Astrocyte of the hippocampus (primary cell): ENCODE measurements around the gene SEMA4D.
A peak's percentile ranks its signal among the peaks of the same experiment; 100 is the strongest.

ENCODE experiments used
- DNase-seq: peaks from one replicate; pipeline ENCODE4 v3.0.0; 2011; ENCODE audit warnings: low read depth, low spot score

The SEMA4D gene

GRCh38 chr9:89500008-89500407 lies 2.1 kb upstream of the SEMA4D start:
- DNase-seq: no peak

GRCh38 chr9:89498852-89499480 lies 1.1 kb upstream of the SEMA4D start:
- DNase-seq: no peak

GRCh38 chr9:89497257-89497963 lies 503 bp downstream of the SEMA4D start:
- peak; percentile 17 for DNase-seq

GRCh38 chr9:89496645-89497256 lies 1.2 kb downstream of the SEMA4D start:
- no peak for DNase-seq

GRCh38 chr9:89495824-89496560 lies 1.9 kb downstream of the SEMA4D start:
- DNase-seq: no peak

GRCh38 chr9:89494199-89494598 lies 3.7 kb downstream of the SEMA4D start:
- no peak for DNase-seq

GRCh38 chr9:89493671-89494070 lies 4.2 kb downstream of the SEMA4D start:
- no peak for DNase-seq

GRCh38 chr9:89493181-89493580 lies 4.7 kb downstream of the SEMA4D start:
- DNase-seq: no peak

GRCh38 chr9:89492586-89492985 lies 5.3 kb downstream of the SEMA4D start:
- DNase-seq: no peak

GRCh38 chr9:89491694-89492093 lies 6.2 kb downstream of the SEMA4D start:
- DNase-seq: no peak

- DNase-seq: peak; percentile 23
Measured at GRCh38 chr9:89489548-89490530, 8.1 kb downstream of the SEMA4D start.

GRCh38 chr9:89488936-89489335 lies 9.0 kb downstream of the SEMA4D start:
- no peak for DNase-seq

GRCh38 chr9:89488131-89488530 lies 9.8 kb downstream of the SEMA4D start:
- DNase-seq: no peak

- DNase-seq: no peak
Measured at GRCh38 chr9:89486681-89487080, 11.2 kb downstream of the SEMA4D start.

- DNase-seq: no peak
Measured at GRCh38 chr9:89484475-89485404, 13.2 kb downstream of the SEMA4D start.

GRCh38 chr9:89483592-89484474 lies 14.1 kb downstream of the SEMA4D start:
- no peak for DNase-seq

GRCh38 chr9:89482901-89483361 lies 15.0 kb downstream of the SEMA4D start:
- no peak for DNase-seq

- no peak for DNase-seq
Measured at GRCh38 chr9:89482056-89482851, 15.7 kb downstream of the SEMA4D start.
